Lower lobe of right lung (tissue), 2 donors: ENCODE results near the gene USHBP1. TPM values are rescaled to one million over a fixed set of nuclear protein-coding genes. Genes with fewer than 3 reads are reported as not detected.
A peak's percentile ranks its signal among the peaks of the same experiment; 100 is the strongest.

Experiments used
- ATAC-seq, 2 donors: fragments of 200-7000 bp; cut with Tn5 transposase; one replicate each; pipeline ENCODE4 v1.9.1; 2020 to 2022; ENCODE audit warnings: mild to moderate bottlenecking in 2 of 2, moderate library complexity in 2 of 2
- DNase-seq: peaks from one replicate; pipeline ENCODE4 v3.0.0-alpha.2; 2020
- H3K27ac ChIP-seq: fragments of 200-600 bp; one replicate; pipeline ENCODE4 v1.8.0; 2022
- H3K27me3 ChIP-seq: fragments of 200-600 bp; one replicate; pipeline ENCODE4 v1.8.0; 2022; ENCODE audit warnings: low read depth
- H3K36me3 ChIP-seq: fragments of 200-600 bp; one replicate; pipeline ENCODE4 v1.8.0; 2022; ENCODE audit warnings: mild to moderate bottlenecking
- H3K4me1 ChIP-seq: fragments of 200-600 bp; one replicate; pipeline ENCODE4 v1.8.0; 2022
- H3K4me3 ChIP-seq: fragments of 200-600 bp; one replicate; pipeline ENCODE4 v1.8.0; 2022; ENCODE audit warnings: mild to moderate bottlenecking
- H3K9me3 ChIP-seq: fragments of 200-600 bp; one replicate; pipeline ENCODE4 v1.8.0; 2022
- intact Hi-C: fragments of 100-400 bp; cut with DNase I; formaldehyde crosslinking; loops from one replicate; pipeline ENCODE4 v1.11.0; 2022
- total RNA-seq: library from RNA; stranded (reverse); fragmentation: NEBNext Ultra II Directional; extraction: Animal tissue kit (Norgen Biotek cat#: 25700); gene quantifications from one replicate; pipeline ENCODE4 v1.2.1, GENCODE V29; 2021
- TF ChIP-seq, protein P1 (sequence below): fragments of 200-600 bp; IDR thresholded peaks from one replicate; pipeline ENCODE4 v1.8.0; 2022; ENCODE audit warnings: antibody characterized with exemption, mild to moderate bottlenecking
- donor health status: DM: no; HTN: yes; CAD: no; lungs with severe emphysema.

USHBP1 gene
- total RNA-seq, 1 donor from 2014 or later = 8.2 TPM

GRCh38 chr19:17289489-17289888 is 24.9 kb upstream of the USHBP1 start:
- TF ChIP-seq, protein P1, sequence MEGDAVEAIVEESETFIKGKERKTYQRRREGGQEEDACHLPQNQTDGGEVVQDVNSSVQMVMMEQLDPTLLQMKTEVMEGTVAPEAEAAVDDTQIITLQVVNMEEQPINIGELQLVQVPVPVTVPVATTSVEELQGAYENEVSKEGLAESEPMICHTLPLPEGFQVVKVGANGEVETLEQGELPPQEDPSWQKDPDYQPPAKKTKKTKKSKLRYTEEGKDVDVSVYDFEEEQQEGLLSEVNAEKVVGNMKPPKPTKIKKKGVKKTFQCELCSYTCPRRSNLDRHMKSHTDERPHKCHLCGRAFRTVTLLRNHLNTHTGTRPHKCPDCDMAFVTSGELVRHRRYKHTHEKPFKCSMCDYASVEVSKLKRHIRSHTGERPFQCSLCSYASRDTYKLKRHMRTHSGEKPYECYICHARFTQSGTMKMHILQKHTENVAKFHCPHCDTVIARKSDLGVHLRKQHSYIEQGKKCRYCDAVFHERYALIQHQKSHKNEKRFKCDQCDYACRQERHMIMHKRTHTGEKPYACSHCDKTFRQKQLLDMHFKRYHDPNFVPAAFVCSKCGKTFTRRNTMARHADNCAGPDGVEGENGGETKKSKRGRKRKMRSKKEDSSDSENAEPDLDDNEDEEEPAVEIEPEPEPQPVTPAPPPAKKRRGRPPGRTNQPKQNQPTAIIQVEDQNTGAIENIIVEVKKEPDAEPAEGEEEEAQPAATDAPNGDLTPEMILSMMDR = no peak

GRCh38 chr19:17286752-17287151 is 22.2 kb upstream of the USHBP1 start:
- no peak overlapping the region for H3K27ac ChIP-seq
- no peaks in the 10 kb centered on the region for H3K36me3 ChIP-seq
- TF ChIP-seq, protein P1 = no peak
- H3K27me3 ChIP-seq = peaks cover 9% of the 10 kb centered on the region
- no peaks in the 10 kb centered on the region for H3K9me3 ChIP-seq
- H3K4me3 ChIP-seq = no peak overlapping the region
- DNase-seq (no peak), ATAC-seq (no peak)
- intact Hi-C loops = loop anchor here (10.0 kb wide), 1 partner anchor 212 kb away; the partner anchor contains the start of genes HAUS8 and MYO9B
- peaks cover 11% of the 10 kb centered on the region for H3K4me1 ChIP-seq

More at GRCh38 chr19:17289489-17289888, 24.9 kb upstream of the USHBP1 start:
- peaks cover 12% of the 10 kb centered on the region for H3K4me1 ChIP-seq
- H3K4me3 ChIP-seq = no peak overlapping the region
- H3K27ac ChIP-seq = no peak overlapping the region
- intact Hi-C loops = loop anchor here (10.0 kb wide), 1 partner anchor 215 kb away; the partner anchor contains the start of genes HAUS8 and MYO9B
- no peaks in the 10 kb centered on the region for H3K9me3 ChIP-seq
- ATAC-seq (no peak), DNase-seq (peak; percentile 80)
- H3K36me3 ChIP-seq = no peaks in the 10 kb centered on the region
- no peaks in the 10 kb centered on the region for H3K27me3 ChIP-seq

GRCh38 chr19:17286263-17286662 is 21.7 kb upstream of the USHBP1 start:
- H3K27ac ChIP-seq = no peak overlapping the region
- H3K9me3 ChIP-seq = no peaks in the 10 kb centered on the region
- intact Hi-C loops = loop anchor here (10.0 kb wide), 1 partner anchor 211 kb away; the partner anchor contains the start of genes HAUS8 and MYO9B
- no peaks in the 10 kb centered on the region for H3K36me3 ChIP-seq
- TF ChIP-seq, protein P1 = no peak
- H3K4me1 ChIP-seq = peaks cover 16% of the 10 kb centered on the region
- ATAC-seq (no peak), DNase-seq (no peak)
- no peak overlapping the region for H3K4me3 ChIP-seq
- peaks cover 14% of the 10 kb centered on the region for H3K27me3 ChIP-seq

DNA sequence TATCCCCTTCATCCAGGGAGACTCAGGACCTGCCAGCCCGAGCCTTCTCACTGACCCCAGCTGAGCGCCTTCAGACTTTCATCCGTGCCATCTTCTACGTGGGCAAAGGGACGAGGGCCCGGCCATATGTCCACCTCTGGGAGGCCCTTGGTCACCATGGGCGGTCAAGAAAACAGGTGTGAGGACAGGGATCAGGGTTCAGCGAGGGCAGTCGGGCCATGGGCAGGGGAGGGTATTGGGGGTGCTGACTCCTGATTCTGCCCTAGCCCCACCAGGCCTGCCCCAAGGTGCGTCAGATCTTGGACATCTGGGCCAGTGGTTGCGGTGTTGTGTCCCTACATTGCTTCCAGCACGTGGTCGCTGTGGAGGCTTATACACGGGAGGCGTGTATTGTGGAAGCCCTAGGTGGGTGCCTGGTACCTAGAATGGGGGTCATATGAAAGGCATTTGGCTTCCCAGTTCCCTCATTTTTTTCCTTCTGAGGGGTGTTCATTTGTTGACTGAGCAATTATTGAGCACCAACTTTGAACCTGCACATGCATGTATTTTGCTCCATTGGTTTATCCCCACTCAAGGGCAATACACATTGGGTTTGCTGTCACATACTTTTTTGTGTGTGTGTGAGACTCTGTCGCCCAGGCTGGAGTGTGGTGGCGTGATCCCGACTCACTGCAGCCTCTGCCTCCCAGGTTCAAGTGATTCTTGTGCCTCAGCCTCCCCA is 21.0 kb upstream of the USHBP1 start:
- TF ChIP-seq, protein P1 = no peak
- no peak for DNase-seq
- Histone ChIP-seq H3K36me3 (no peaks in the 10 kb centered on the region), H3K4me3 (no peak overlapping the region), H3K27ac (no peak overlapping the region), H3K9me3 (no peaks in the 10 kb centered on the region), H3K27me3 (peaks cover 19% of the 10 kb centered on the region), H3K4me1 (peaks cover 20% of the 10 kb centered on the region)
- ATAC-seq = no peak
- intact Hi-C loops = loop anchor here (10.0 kb wide), 1 partner anchor 211 kb away; the partner anchor contains the start of genes HAUS8 and MYO9B

- TF ChIP-seq, protein P1 = no peak
- no peaks in the 10 kb centered on the region for H3K9me3 ChIP-seq
- peaks cover 20% of the 10 kb centered on the region for H3K27me3 ChIP-seq
- no peak overlapping the region for H3K27ac ChIP-seq
- DNase-seq (no peak), ATAC-seq (no peak)
- intact Hi-C loops = loop anchor here (10.0 kb wide), 1 partner anchor 209 kb away; the partner anchor contains the start of genes HAUS8 and MYO9B
- H3K4me3 ChIP-seq = no peak overlapping the region
- H3K4me1 ChIP-seq = peaks cover 20% of the 10 kb centered on the region
- H3K36me3 ChIP-seq = peaks cover 10% of the 10 kb centered on the region
Observed at GRCh38 chr19:17283504-17283996, 19.0 kb upstream of the USHBP1 start.
